ENCODE results near the gene KCNA5.

- TF ChIP-seq POLR2A (IDR thresholded peaks at IDR 0.05) (no peak), CTCF (IDR thresholded peaks at IDR 0.05) (no peak), EP300 (IDR thresholded peaks at IDR 0.05) (no peak)
These were observed 27.8 kb downstream of the KCNA5 start for GRCh38 chr12:5071496-5071895.
